Measurements from ENCODE around the gene CD180.

Gene CD180

GRCh38 chr5:67147760-67148159, 48.8 kb downstream of the CD180 start:
- no peaks in the 10 kb centered on the region for H3K9me3 Mint-ChIP-seq
- peaks cover 39% of the 10 kb centered on the region for H3K4me1 Mint-ChIP-seq
- H3K27me3 Mint-ChIP-seq (ENCODE audit: low read depth, poor library complexity), result peaks cover 11% of the 10 kb centered on the region
- H3K36me3 Mint-ChIP-seq (ENCODE audit: low read depth), result peaks cover 63% of the 10 kb centered on the region
- no peak for DNase-seq
- H3K4me3 Mint-ChIP-seq, result no peak overlapping the region
- no peak for TF ChIP-seq CTCF (IDR thresholded peaks at IDR 0.05)
- H3K27ac Mint-ChIP-seq, result no peak overlapping the region

DNA sequence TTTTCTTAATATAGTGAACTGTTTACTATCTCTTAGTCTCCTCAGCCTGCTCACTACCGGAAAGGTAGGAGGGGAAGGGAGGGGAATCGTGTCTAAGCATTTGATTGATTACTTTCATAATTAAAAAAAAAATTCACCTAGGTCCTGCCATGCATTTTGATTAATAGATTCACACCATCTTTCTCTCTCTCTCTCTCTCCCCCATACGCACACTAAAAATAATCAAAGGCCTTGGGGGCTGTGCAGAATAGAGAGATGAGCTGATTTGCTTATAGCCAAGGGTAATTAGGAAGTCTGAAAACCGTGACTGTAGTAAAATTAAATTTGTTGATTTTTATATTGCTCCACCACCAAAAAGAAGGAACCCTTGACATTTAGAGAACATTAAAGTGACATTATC, 49.6 kb downstream of the CD180 start:
- Mint-ChIP-seq H3K27me3 (ENCODE audit: low read depth, poor library complexity) (peaks cover 14% of the 10 kb centered on the region), H3K4me3 (no peak overlapping the region), H3K27ac (no peak overlapping the region), H3K9me3 (no peaks in the 10 kb centered on the region), H3K36me3 (ENCODE audit: low read depth) (peaks cover 66% of the 10 kb centered on the region), H3K4me1 (peaks cover 39% of the 10 kb centered on the region)
- no peak for TF ChIP-seq CTCF (IDR thresholded peaks at IDR 0.05)
- no peak for DNase-seq

DNA sequence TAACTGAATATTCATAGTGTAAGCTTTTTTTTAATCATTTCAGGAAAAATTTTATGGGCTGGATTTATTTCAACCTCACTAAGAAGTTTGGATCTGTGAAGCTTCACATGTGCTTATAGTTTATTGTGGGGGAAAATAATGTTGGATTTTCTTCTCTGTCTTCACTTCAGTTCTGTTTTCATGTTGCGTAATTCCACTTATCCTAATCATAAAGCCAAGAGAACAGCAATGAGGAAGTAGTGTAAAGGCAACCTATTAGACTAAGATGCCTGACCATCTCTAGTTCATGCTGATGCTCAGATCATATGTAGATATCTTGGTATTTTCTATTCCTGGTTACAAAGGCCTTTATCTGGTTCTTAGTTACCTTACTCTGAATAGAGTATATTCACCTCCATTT, 50.0 kb downstream of the CD180 start:
- Mint-ChIP-seq H3K4me1 (peaks cover 43% of the 10 kb centered on the region), H3K36me3 (ENCODE audit: low read depth) (peaks cover 69% of the 10 kb centered on the region), H3K9me3 (no peaks in the 10 kb centered on the region), H3K4me3 (no peak overlapping the region), H3K27me3 (ENCODE audit: low read depth, poor library complexity) (peaks cover 14% of the 10 kb centered on the region), H3K27ac (no peak overlapping the region)
- no peak for TF ChIP-seq CTCF (IDR thresholded peaks at IDR 0.05)
- no peak for DNase-seq

GRCh38 chr5:67144183-67144639, 52.4 kb downstream of the CD180 start:
- no peak for DNase-seq
- H3K27me3 Mint-ChIP-seq (ENCODE audit: low read depth, poor library complexity), result peaks cover 17% of the 10 kb centered on the region
- no peak overlapping the region for H3K27ac Mint-ChIP-seq
- H3K9me3 Mint-ChIP-seq, result no peaks in the 10 kb centered on the region
- no peak for TF ChIP-seq CTCF (IDR thresholded peaks at IDR 0.05)
- peaks cover 62% of the 10 kb centered on the region for H3K4me1 Mint-ChIP-seq
- H3K36me3 Mint-ChIP-seq (ENCODE audit: low read depth), result peaks cover 55% of the 10 kb centered on the region
- H3K4me3 Mint-ChIP-seq, result no peak overlapping the region

DNA sequence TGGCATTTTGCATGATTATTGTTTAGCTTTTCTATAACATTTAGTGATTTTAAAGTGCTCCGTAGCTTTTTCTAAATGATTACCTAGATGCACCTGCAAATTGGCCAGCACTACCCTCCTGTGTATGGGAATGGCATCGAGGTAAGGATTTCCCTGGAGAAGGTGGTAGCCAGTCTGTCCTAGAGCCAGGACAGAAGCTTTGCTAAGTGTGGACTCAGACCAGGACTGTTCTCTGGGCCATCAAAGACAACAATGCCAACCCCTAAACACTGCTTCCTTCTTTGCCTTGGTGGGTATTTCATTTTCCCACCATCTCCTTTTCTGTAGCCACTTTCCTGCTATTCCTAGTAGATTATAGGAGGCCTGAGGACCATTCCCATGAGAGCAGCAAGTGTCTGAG, 53.0 kb downstream of the CD180 start:
- Mint-ChIP-seq H3K4me1 (peaks cover 61% of the 10 kb centered on the region), H3K4me3 (no peak overlapping the region), H3K36me3 (ENCODE audit: low read depth) (peaks cover 55% of the 10 kb centered on the region), H3K27me3 (ENCODE audit: low read depth, poor library complexity) (peaks cover 17% of the 10 kb centered on the region), H3K9me3 (no peaks in the 10 kb centered on the region), H3K27ac (no peak overlapping the region)
- no peak for TF ChIP-seq CTCF (IDR thresholded peaks at IDR 0.05)
- DNase-seq, result no peak

DNA sequence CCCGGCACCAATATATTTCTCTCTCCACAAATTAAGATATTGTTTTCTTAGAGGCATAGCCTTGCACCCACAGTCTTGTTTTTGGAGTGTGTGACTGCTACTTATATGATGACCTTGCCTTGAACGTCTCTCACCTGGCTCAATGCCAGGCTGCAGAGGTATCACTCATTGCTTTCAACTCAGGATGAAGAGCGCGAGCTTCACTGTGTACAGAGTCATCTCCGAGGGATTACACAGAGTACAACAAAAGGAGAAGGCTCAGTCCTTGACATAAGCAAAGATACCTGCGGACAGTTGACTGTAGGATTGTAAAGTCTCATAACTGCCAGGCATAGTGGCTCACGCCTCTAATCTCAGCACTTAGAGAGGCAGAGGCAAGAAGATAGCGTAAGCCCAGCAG, 53.8 kb downstream of the CD180 start:
- no peak for DNase-seq
- H3K9me3 Mint-ChIP-seq, result no peaks in the 10 kb centered on the region
- H3K4me3 Mint-ChIP-seq, result no peak overlapping the region
- no peak overlapping the region for H3K27ac Mint-ChIP-seq
- H3K27me3 Mint-ChIP-seq (ENCODE audit: low read depth, poor library complexity), result peaks cover 17% of the 10 kb centered on the region
- TF ChIP-seq CTCF (IDR thresholded peaks at IDR 0.05), result no peak
- H3K36me3 Mint-ChIP-seq (ENCODE audit: low read depth), result peaks cover 53% of the 10 kb centered on the region
- H3K4me1 Mint-ChIP-seq, result peaks cover 58% of the 10 kb centered on the region
